K562 (cell line): Measurements from ENCODE around the gene EIF3J. TPM values are rescaled to one million over a fixed set of nuclear protein-coding genes. Genes with fewer than 3 reads are reported as not detected.

Experiments used
- CC2D1A ChIP-seq: fragments of 450-650 bp; IDR thresholded peaks from 2 replicates; pipeline ENCODE4 v1.6.1; 2017; ENCODE audit warnings: mild to moderate bottlenecking
- ETS2 ChIP-seq: IDR thresholded peaks from 2 replicates; pipeline ENCODE4 v1.6.1; 2016; ENCODE audit warnings: borderline replicate concordance, missing genetic modification characterization, mild to moderate bottlenecking, moderate library complexity, missing compliant biosample characterization; ENCODE audit not compliant: poor library complexity, severe bottlenecking
- FOXA3 ChIP-seq, 2 experiments: fragments of 450-650 bp in 1 of 2; sonication (generic) in 1 of 2; formaldehyde crosslinking; IDR thresholded peaks in 1 of 2; conservative IDR thresholded peaks in 1 of 2; 2 replicates each; pipeline versions ENCODE4 v1.4.0 to v1.8.0; 2020 to 2022; ENCODE audit warnings: mild to moderate bottlenecking in 2 of 2, missing genetic modification reagents in 1 of 2
- FUS ChIP-seq: fragments of 200-400 bp; formaldehyde crosslinking; optimal IDR thresholded peaks from 2 replicates; pipeline ENCODE3; 2017; ENCODE audit warnings: low read depth, low read length
- KAT7 ChIP-seq: sonication (generic); formaldehyde crosslinking; IDR thresholded peaks from 2 replicates; pipeline ENCODE4 v1.8.0; 2022; ENCODE audit warnings: missing genetic modification reagents, mild to moderate bottlenecking, borderline replicate concordance
- MYNN ChIP-seq, 2 experiments: sonication (generic); formaldehyde crosslinking in 1 of 2; IDR thresholded peaks; 2 replicates each; pipeline versions ENCODE4 v1.5.0 to v1.6.1; 2016 to 2020; ENCODE audit warnings: antibody characterized with exemption in 1 of 2, missing genetic modification reagents in 1 of 2
- POLR2AphosphoS5 ChIP-seq: IDR thresholded peaks from 2 replicates; pipeline ENCODE4 v1.6.1; 2011; ENCODE audit warnings: mild to moderate bottlenecking, low read depth, low read length, moderate library complexity; ENCODE audit not compliant: control insufficient read depth, insufficient read depth
- SRF ChIP-seq, 2 experiments: fragments of 250-450, 450-650 bp in 1 of 2; sonication (Bioruptor Pico) in 1 of 2; sonication (generic) in 1 of 2; formaldehyde crosslinking; IDR thresholded peaks; 2 replicates each; pipeline versions ENCODE4 v1.5.0 to v1.5.1; 2020 to 2022; ENCODE audit warnings: mild to moderate bottlenecking in 1 of 2, missing genetic modification reagents in 1 of 2
- TAF1 ChIP-seq: IDR thresholded peaks from 2 replicates; pipeline ENCODE4 v1.6.1; 2011; ENCODE audit warnings: mild to moderate bottlenecking, low read length, moderate library complexity; ENCODE audit not compliant: insufficient read depth, control insufficient read depth, severe bottlenecking; ENCODE audit errors: extremely low read depth
- TAF9B ChIP-seq: fragments of 450-650 bp; IDR thresholded peaks from 2 replicates; pipeline ENCODE4 v1.6.1; 2018; ENCODE audit warnings: mild to moderate bottlenecking; ENCODE audit not compliant: partially characterized antibody
- TCF7L2 ChIP-seq: fragments of 150-350 bp; IDR thresholded peaks from 2 replicates; pipeline ENCODE4 v1.6.1; 2016; ENCODE audit warnings: low read depth, mild to moderate bottlenecking, low read length, moderate library complexity
- TRIM28 ChIP-seq: fragments of 450-650 bp; IDR thresholded peaks from 2 replicates; pipeline ENCODE4 v1.6.1; 2017
- ZNF507 ChIP-seq: conservative IDR thresholded peaks from 2 replicates; pipeline ENCODE4 v1.6.1; 2017; ENCODE audit warnings: missing genetic modification characterization, missing compliant biosample characterization
- polyA plus RNA-seq, 8 experiments: library from polyadenylated mRNA; depleted of rRNA in 4 of 8; stranded (reverse) in 5 of 8; unstranded in 3 of 8; fragments of >200 nt; fragmentation: Nextera tagmentation in 2 of 8; fragmentation: Illumina TruSeq in 1 of 8; extraction: Ambion mirVana in 2 of 8; extraction: Trizol in 1 of 8; gene quantifications; 2 replicates each; pipeline versions ENCODE4 v1.2.1 to v1.2.3, GENCODE V29; 2011 to 2014; ENCODE audit warnings: inconsistent platforms in 1 of 8, missing spikeins in 1 of 8
- total RNA-seq, 7 experiments: library from RNA; depleted of rRNA in 6 of 7; stranded (reverse); fragments of >200 nt in 6 of 7; fragmentation: Illumina TruSeq in 2 of 7; extraction: Trizol in 2 of 7; gene quantifications; 2 replicates each; pipeline versions ENCODE4 v1.2.1 to v1.2.3, GENCODE V29; 2011 to 2021; ENCODE audit warnings: low replicate concordance in 1 of 7
- TF ChIP-seq, protein P1 (sequence below), 2 experiments: fragments of 450-650 bp; conservative IDR thresholded peaks; 2 replicates each; pipeline ENCODE4 v1.6.1; 2017; ENCODE audit warnings: mild to moderate bottlenecking in 2 of 2, moderate library complexity in 2 of 2
- TF ChIP-seq, protein P2 (sequence below): fragments of 450-650 bp; IDR thresholded peaks from 2 replicates; pipeline ENCODE4 v1.6.1; 2018; ENCODE audit not compliant: partially characterized antibody
- TF ChIP-seq, protein P3 (sequence below): sonication (generic); formaldehyde crosslinking; IDR thresholded peaks from 2 replicates; pipeline ENCODE4 v1.8.0; 2022; ENCODE audit warnings: missing genetic modification reagents, mild to moderate bottlenecking, borderline replicate concordance
- TF ChIP-seq, protein P4 (sequence below): sonication (generic); formaldehyde crosslinking; IDR thresholded peaks from 2 replicates; pipeline ENCODE4 v1.8.0; 2022; ENCODE audit warnings: mild to moderate bottlenecking, missing genetic modification reagents

Gene EIF3J
- total and polyA plus RNA-seq, 9 of the 15 experiments (the other 6 are each of a cell fraction or from before 2014, with no cell fraction given): 44.2 to 217 (median 151) TPM

DNA sequence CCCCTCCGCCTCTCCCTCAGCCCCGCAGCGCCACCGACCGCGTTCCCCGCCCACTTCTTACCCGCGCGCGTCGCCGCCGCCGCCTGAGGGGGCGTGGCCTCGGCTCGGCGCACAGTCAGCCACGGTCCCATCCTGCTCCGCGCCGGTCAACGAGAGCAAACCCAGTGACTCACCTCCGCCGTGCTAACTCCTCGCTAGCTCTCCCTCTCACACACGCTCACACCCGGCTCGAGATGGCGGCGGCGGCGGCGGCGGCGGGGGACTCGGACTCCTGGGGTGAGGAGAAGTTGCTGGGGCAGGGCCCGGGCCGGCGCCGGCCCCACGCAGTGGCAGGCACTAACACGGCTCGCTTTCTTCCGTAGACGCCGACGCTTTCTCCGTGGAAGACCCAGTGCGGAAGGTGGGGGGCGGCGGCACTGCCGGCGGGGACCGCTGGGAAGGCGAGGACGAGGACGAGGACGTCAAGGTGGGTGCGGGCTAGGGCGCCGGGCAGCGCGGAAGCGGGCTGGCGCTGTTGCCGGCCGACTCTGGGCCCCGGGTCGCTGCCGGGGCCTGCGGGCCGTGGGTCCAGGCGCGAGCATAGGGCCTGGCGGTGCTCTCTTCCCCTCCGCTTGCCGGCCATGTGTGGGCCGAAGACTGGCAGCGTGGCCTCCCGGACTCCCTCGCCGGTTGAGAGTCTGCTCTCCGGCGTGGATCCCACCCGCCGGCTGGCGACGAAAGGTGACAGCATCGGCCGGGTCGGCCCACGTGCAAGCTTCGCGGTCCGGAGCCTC, at the start of gene EIF3J (continued):
- TF ChIP-seq CC2D1A (no peak), POLR2AphosphoS5 (peak; percentile 88), FUS (no peak), TAF1 (peak; percentile 96), SRF (CRISPR knock-in tag; IDR thresholded peaks at IDR 0.05) (0 out of 4 replicates have a peak, but pooled peaks of 1 of the 2 experiments have one; percentile 34), KAT7 (CRISPR knock-in tag) (peak; percentile 47; the same call in 1 of the 2 replicates), TRIM28 (no peak), ETS2 (tag) (no peak), FOXA3 (CRISPR knock-in tag; conservative IDR thresholded peaks at IDR 0.05 in 1 of 2, IDR thresholded peaks at IDR 0.05 in 1 of 2) (peak in 1 of 2 experiments; percentile 62; a peak in 2 of 4 replicates), MYNN (IDR thresholded peaks at IDR 0.05) (0 out of 2 replicates have a peak, but pooled peaks have one; percentile 13), MYNN (CRISPR knock-in tag; IDR thresholded peaks at IDR 0.05) (no peak), TCF7L2 (no peak), TAF9B (peak; percentile 70), ZNF507 (tag) (no peak)
- TF ChIP-seq, protein P1, sequence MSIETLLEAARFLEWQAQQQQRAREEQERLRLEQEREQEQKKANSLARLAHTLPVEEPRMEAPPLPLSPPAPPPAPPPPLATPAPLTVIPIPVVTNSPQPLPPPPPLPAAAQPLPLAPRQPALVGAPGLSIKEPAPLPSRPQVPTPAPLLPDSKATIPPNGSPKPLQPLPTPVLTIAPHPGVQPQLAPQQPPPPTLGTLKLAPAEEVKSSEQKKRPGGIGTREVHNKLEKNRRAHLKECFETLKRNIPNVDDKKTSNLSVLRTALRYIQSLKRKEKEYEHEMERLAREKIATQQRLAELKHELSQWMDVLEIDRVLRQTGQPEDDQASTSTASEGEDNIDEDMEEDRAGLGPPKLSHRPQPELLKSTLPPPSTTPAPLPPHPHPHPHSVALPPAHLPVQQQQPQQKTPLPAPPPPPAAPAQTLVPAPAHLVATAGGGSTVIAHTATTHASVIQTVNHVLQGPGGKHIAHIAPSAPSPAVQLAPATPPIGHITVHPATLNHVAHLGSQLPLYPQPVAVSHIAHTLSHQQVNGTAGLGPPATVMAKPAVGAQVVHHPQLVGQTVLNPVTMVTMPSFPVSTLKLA (conservative IDR thresholded peaks at IDR 0.05): peak in 1 of 2 experiments; percentile 84; a peak in 3 of 4 replicates
- TF ChIP-seq, protein P2, sequence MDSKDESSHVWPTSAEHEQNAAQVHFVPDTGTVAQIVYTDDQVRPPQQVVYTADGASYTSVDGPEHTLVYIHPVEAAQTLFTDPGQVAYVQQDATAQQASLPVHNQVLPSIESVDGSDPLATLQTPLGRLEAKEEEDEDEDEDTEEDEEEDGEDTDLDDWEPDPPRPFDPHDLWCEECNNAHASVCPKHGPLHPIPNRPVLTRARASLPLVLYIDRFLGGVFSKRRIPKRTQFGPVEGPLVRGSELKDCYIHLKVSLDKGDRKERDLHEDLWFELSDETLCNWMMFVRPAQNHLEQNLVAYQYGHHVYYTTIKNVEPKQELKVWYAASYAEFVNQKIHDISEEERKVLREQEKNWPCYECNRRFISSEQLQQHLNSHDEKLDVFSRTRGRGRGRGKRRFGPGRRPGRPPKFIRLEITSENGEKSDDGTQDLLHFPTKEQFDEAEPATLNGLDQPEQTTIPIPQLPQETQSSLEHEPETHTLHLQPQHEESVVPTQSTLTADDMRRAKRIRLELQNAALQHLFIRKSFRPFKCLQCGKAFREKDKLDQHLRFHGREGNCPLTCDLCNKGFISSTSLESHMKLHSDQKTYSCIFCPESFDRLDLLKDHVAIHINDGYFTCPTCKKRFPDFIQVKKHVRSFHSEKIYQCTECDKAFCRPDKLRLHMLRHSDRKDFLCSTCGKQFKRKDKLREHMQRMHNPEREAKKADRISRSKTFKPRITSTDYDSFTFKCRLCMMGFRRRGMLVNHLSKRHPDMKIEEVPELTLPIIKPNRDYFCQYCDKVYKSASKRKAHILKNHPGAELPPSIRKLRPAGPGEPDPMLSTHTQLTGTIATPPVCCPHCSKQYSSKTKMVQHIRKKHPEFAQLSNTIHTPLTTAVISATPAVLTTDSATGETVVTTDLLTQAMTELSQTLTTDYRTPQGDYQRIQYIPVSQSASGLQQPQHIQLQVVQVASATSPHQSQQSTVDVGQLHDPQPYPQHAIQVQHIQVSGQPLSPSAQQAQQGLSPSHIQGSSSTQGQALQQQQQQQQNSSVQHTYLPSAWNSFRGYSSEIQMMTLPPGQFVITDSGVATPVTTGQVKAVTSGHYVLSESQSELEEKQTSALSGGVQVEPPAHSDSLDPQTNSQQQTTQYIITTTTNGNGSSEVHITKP: no peak
- TF ChIP-seq, protein P3, sequence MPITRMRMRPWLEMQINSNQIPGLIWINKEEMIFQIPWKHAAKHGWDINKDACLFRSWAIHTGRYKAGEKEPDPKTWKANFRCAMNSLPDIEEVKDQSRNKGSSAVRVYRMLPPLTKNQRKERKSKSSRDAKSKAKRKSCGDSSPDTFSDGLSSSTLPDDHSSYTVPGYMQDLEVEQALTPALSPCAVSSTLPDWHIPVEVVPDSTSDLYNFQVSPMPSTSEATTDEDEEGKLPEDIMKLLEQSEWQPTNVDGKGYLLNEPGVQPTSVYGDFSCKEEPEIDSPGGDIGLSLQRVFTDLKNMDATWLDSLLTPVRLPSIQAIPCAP (CRISPR knock-in tag): no peak; the same call in 1 of the 2 replicates
- TF ChIP-seq, protein P4, sequence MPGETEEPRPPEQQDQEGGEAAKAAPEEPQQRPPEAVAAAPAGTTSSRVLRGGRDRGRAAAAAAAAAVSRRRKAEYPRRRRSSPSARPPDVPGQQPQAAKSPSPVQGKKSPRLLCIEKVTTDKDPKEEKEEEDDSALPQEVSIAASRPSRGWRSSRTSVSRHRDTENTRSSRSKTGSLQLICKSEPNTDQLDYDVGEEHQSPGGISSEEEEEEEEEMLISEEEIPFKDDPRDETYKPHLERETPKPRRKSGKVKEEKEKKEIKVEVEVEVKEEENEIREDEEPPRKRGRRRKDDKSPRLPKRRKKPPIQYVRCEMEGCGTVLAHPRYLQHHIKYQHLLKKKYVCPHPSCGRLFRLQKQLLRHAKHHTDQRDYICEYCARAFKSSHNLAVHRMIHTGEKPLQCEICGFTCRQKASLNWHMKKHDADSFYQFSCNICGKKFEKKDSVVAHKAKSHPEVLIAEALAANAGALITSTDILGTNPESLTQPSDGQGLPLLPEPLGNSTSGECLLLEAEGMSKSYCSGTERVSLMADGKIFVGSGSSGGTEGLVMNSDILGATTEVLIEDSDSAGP (CRISPR knock-in tag): no peak
